Kidney (tissue), 14 donors: Measurements from ENCODE around the gene GFPT2. TPM values are rescaled to one million over a fixed set of nuclear protein-coding genes. Genes with fewer than 3 reads are reported as not detected.

Experiments
- DNase-seq, 5 donors: peaks; one replicate each; pipeline ENCODE4 v3.0.0-alpha.2; 2013 to 2020
- FAIRE-seq: peaks from 2 replicates; lab custom pipeline; 2012; peaks lifted over from hg19 to GRCh38; lab: Jason Lieb, UNC
- H3K27ac ChIP-seq, 2 donors: one replicate each; pipeline ENCODE4 v1.7.0; 2013; ENCODE audit warnings: low read depth in 2 of 2, low read length in 2 of 2, inconsistent platforms in 1 of 2
- H3K27me3 ChIP-seq: one replicate; pipeline ENCODE4 v1.7.1; 2013; ENCODE audit warnings: low read length, inconsistent platforms; ENCODE audit not compliant: control insufficient read depth, insufficient read depth
- H3K36me3 ChIP-seq, 3 donors: one replicate each; pipeline versions ENCODE4 v1.7.0 to v1.7.1; 2013; ENCODE audit warnings: low read length in 3 of 3, control low read depth in 1 of 3, inconsistent platforms in 1 of 3; ENCODE audit not compliant: insufficient read depth in 3 of 3, control insufficient read depth in 2 of 3
- H3K4me1 ChIP-seq, 3 donors: one replicate each; pipeline versions ENCODE4 v1.7.0 to v1.7.1; 2013; ENCODE audit warnings: low read length in 3 of 3, inconsistent platforms in 1 of 3, low read depth in 1 of 3; ENCODE audit not compliant: control insufficient read depth in 2 of 3, insufficient read depth in 2 of 3
- H3K4me3 ChIP-seq, 3 donors: one replicate each; pipeline versions ENCODE4 v1.7.0 to v1.8.1; 2013; ENCODE audit warnings: low read length in 3 of 3, control low read depth in 1 of 3, inconsistent platforms in 1 of 3
- H3K9ac ChIP-seq, 3 donors: one replicate each; pipeline versions ENCODE4 v1.7.0 to v1.7.1; 2013; ENCODE audit warnings: low read length in 3 of 3, control low read depth in 1 of 3, inconsistent platforms in 1 of 3
- H3K9me3 ChIP-seq, 3 donors: one replicate each; pipeline versions ENCODE4 v1.7.0 to v1.7.1; 2013; ENCODE audit warnings: low read length in 3 of 3, control low read depth in 1 of 3, inconsistent platforms in 1 of 3; ENCODE audit not compliant: control insufficient read depth in 2 of 3, insufficient read depth in 1 of 3
- intact Hi-C: fragments of 100-400 bp; cut with DNase I; formaldehyde crosslinking; loops from one replicate; pipeline ENCODE4 v1.11.1; 2022
- polyA plus RNA-seq: library from polyadenylated mRNA; stranded (reverse); fragments of 350-450 nt; fragmentation: Illumina TruSeq; extraction: RNeasy Lipid Tissue Mini Kit (QIAGEN cat#74804); gene quantifications from one replicate; pipeline ENCODE4 v1.2.3, GENCODE V29; 2014; ENCODE audit warnings: low read depth, low replicate concordance; ENCODE audit not compliant: insufficient read depth
- total RNA-seq: library from RNA; stranded (reverse); fragmentation: NEBNext Ultra II Directional; extraction: Animal tissue kit (Norgen Biotek cat#: 25700); gene quantifications from one replicate; pipeline ENCODE4 v1.2.1, GENCODE V29; 2021
- TF ChIP-seq, protein P1 (sequence below): IDR thresholded peaks from 3 replicates; pipeline ENCODE4 v1.5.1; 2012; ENCODE audit warnings: mild to moderate bottlenecking, moderate library complexity, borderline replicate concordance; ENCODE audit not compliant: insufficient read depth; ENCODE audit errors: extremely low read depth
- donor health status: control.
- donor health status: control.
- donor health status: control.
- donor health status: control.
- donor health status: control.
- donor health status: DM: yes; HTN: yes; CAD: no.
- donor health status: Normal renal cell carcinoma (clear cell type).

GFPT2 gene
- total and polyA plus RNA-seq, 2 donors from 2014 or later = 2.7 to 15.9 TPM

DNA sequence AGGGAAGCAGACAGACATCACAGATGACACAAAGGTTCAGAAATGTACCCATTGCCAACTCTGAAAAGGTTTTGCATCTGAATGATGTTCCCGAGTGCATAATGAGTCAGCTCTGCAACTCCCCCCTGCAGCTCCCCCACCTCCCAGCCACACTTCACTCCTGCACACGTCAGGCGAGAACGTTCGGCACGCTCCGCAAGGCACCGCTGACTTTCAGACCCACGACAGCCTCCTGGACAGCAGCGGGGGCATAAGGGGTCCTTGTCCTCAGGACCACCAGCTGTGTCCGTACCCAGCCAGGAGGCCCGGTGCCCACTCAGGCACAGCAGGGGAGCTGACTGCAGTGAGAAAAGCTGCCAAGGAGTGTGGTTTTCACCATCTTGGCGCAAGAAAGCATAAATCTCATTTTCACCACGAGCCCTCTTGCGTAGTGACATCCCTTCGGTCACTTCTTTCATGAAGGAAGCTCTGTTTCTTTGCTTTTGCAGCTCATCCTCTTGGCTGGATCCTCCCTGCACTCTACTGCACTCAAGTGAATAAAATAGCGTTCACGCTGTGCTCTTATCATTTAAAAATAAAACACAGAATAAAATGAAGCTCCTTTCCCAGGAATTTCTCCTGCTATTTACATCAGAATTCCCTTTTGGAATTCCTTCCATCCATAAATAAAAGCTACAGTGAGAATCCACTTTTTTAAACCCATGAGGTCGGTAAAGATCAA is 9.9 kb downstream of the GFPT2 start:
- Histone ChIP-seq H3K27me3 (no peaks in the 10 kb centered on the region), H3K36me3 (no peaks in the 10 kb centered on the region), H3K4me1 (no peaks in the 10 kb centered on the region), H3K27ac (no peak overlapping the region), H3K4me3 (no peak overlapping the region), H3K9me3 (no peaks in the 10 kb centered on the region), H3K9ac (no peak overlapping the region)
- TF ChIP-seq, protein P1, sequence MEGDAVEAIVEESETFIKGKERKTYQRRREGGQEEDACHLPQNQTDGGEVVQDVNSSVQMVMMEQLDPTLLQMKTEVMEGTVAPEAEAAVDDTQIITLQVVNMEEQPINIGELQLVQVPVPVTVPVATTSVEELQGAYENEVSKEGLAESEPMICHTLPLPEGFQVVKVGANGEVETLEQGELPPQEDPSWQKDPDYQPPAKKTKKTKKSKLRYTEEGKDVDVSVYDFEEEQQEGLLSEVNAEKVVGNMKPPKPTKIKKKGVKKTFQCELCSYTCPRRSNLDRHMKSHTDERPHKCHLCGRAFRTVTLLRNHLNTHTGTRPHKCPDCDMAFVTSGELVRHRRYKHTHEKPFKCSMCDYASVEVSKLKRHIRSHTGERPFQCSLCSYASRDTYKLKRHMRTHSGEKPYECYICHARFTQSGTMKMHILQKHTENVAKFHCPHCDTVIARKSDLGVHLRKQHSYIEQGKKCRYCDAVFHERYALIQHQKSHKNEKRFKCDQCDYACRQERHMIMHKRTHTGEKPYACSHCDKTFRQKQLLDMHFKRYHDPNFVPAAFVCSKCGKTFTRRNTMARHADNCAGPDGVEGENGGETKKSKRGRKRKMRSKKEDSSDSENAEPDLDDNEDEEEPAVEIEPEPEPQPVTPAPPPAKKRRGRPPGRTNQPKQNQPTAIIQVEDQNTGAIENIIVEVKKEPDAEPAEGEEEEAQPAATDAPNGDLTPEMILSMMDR = no peak
- no peak for FAIRE-seq
- DNase-seq = peak; percentile 52 to 67 (median 64)
- intact Hi-C loops = no loop called here

DNA sequence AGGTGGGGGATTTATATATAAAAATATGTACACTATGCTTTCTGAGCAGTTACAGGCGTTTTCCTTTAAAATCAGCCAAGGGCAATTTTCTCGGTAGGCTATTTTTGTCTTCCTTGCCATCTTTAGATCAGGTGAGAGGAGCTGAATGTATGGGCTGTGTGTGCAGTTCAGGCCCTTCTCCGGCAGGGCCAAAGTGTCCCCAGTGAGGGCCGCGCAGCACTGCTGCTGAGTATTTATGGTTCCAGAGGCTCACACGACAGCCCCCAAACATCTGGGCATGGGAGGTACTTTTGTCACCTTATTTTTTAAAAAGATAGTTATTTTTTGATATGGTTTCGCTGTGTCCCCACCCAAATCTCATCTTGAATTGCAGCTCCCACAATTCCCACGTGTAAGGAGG is 11.5 kb downstream of the GFPT2 start:
- intact Hi-C loops = no loop called here
- Histone ChIP-seq H3K36me3 (no peaks in the 10 kb centered on the region), H3K27ac (no peak overlapping the region), H3K9ac (no peak overlapping the region), H3K4me3 (no peak overlapping the region), H3K4me1 (no peaks in the 10 kb centered on the region), H3K9me3 (no peaks in the 10 kb centered on the region), H3K27me3 (no peaks in the 10 kb centered on the region)
- FAIRE-seq (no peak), DNase-seq (peak in 1 of 5 donors; percentile 32)
- TF ChIP-seq, protein P1 = no peak

DNA sequence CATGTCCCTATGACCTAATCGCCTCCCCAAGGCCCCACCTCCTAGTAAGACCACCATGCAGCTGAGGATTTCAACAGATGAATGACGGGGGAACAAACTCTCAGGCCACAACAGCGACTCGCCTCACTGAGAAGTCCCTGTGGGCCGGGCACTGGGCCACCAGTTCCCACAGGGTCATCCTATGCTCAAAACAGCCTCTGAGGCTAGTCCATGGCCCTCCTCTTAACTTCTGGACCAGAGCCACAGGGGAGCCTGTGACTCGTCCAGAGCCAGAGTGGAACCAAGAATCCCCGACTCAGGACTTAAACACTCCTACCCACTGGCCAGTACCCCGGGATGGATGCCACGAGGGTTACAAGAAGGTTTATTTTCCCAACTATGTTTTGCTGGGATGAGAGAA is 12.3 kb downstream of the GFPT2 start:
- no peaks in the 10 kb centered on the region for H3K27me3 ChIP-seq
- H3K4me1 ChIP-seq = no peaks in the 10 kb centered on the region
- TF ChIP-seq, protein P1 = no peak
- H3K9me3 ChIP-seq = no peaks in the 10 kb centered on the region
- FAIRE-seq = no peak
- DNase-seq = peak in 1 of 5 donors; percentile 26
- H3K9ac ChIP-seq = no peak overlapping the region
- H3K36me3 ChIP-seq = no peaks in the 10 kb centered on the region
- intact Hi-C loops = no loop called here
- H3K27ac ChIP-seq = no peak overlapping the region
- no peak overlapping the region for H3K4me3 ChIP-seq
